Endodermal cell (in vitro differentiated cells): ENCODE data around the gene AMBRA1. TPM values are rescaled to one million over a fixed set of nuclear protein-coding genes. Genes with fewer than 3 reads are reported as not detected.

Source experiments
- DNase-seq: peaks from one replicate; pipeline ENCODE4 v3.0.0-alpha.2; 2017
- H3K27ac ChIP-seq: 2 replicates; pipeline ENCODE4 v1.5.1; 2013; ENCODE audit warnings: mild to moderate bottlenecking, low read depth, low read length, moderate library complexity
- H3K27me3 ChIP-seq: 2 replicates; pipeline ENCODE4 v1.6.1; 2013; ENCODE audit warnings: mild to moderate bottlenecking, low read length, moderate library complexity; ENCODE audit not compliant: insufficient read depth, control insufficient read depth, poor library complexity, severe bottlenecking
- H3K36me3 ChIP-seq: 2 replicates; pipeline ENCODE4 v1.7.0; 2013; ENCODE audit warnings: mild to moderate bottlenecking, low read length, moderate library complexity; ENCODE audit not compliant: control insufficient read depth, insufficient read depth
- H3K4me1 ChIP-seq: one replicate; pipeline ENCODE4 v1.7.0; 2013; ENCODE audit warnings: low read length; ENCODE audit not compliant: control insufficient read depth, insufficient read depth
- H3K4me3 ChIP-seq: 2 replicates; pipeline ENCODE4 v1.5.1; 2013; ENCODE audit warnings: mild to moderate bottlenecking, low read length, moderate library complexity
- H3K9ac ChIP-seq: 2 replicates; pipeline ENCODE4 v1.6.1; 2013; ENCODE audit warnings: mild to moderate bottlenecking, low read length, moderate library complexity; ENCODE audit not compliant: poor library complexity, severe bottlenecking; ENCODE audit errors: extremely low read depth
- H3K9me3 ChIP-seq: 2 replicates; pipeline ENCODE4 v1.6.1; 2013; ENCODE audit warnings: mild to moderate bottlenecking, low read length, moderate library complexity; ENCODE audit not compliant: control insufficient read depth
- H3K27ac Mint-ChIP-seq: 2 replicates; pipeline ENCODE4 v1.8.0; 2020; ENCODE audit warnings: mixed read lengths
- H3K27me3 Mint-ChIP-seq: 2 replicates; pipeline ENCODE4 v1.8.0; 2021; ENCODE audit warnings: mild to moderate bottlenecking, mixed read lengths; ENCODE audit not compliant: insufficient read depth
- H3K36me3 Mint-ChIP-seq: 2 replicates; pipeline ENCODE4 v1.8.0; 2020; ENCODE audit warnings: low read depth, mixed read lengths
- H3K4me1 Mint-ChIP-seq: 2 replicates; pipeline ENCODE4 v1.8.0; 2020; ENCODE audit warnings: mixed read lengths
- H3K4me3 Mint-ChIP-seq: 2 replicates; pipeline ENCODE4 v1.8.0; 2020; ENCODE audit warnings: mild to moderate bottlenecking, moderate library complexity, mixed read lengths
- H3K9me3 Mint-ChIP-seq: 2 replicates; pipeline ENCODE4 v1.8.0; 2020; ENCODE audit warnings: mild to moderate bottlenecking, mixed read lengths
- WGBS, 2 experiments: methylation state at CpG; one replicate each; pipeline versions ENCODE4 v1.1.5 to v1.1.7; 2013; ENCODE audit warnings: missing lambda C conversion rate in 2 of 2, mixed read lengths in 1 of 2; ENCODE audit not compliant: insufficient coverage in 1 of 2, insufficient read length in 1 of 2; 5-methylcytosine and 5-hydroxymethylcytosine counted together
- total RNA-seq, 2 donors: library from RNA; stranded (reverse); fragmentation: NEBNext Ultra II Directional in 1 of 2; extraction: Animal tissue kit (Norgen Biotek cat#: 25700) in 1 of 2; gene quantifications; 2 replicates in 1 of 2; 3 replicates in 1 of 2; pipeline ENCODE4 v1.2.1, GENCODE V29; 2021
- TF ChIP-seq, protein P1 (sequence below): fragments of 200-600 bp; sonication (generic); conservative IDR thresholded peaks from 2 replicates; pipeline ENCODE4 v1.5.0; 2021; ENCODE audit warnings: antibody characterized with exemption, mild to moderate bottlenecking

AMBRA1 gene
- total RNA-seq, 2 donors from 2014 or later: 54.5 to 67.8 TPM

GRCh38 chr11:46553814-46554212 is 40.0 kb downstream of the AMBRA1 start:
- Histone ChIP-seq H3K27ac (no peak overlapping the region), H3K27me3 (no peaks in the 10 kb centered on the region), H3K9me3 (no peaks in the 10 kb centered on the region), H3K36me3 (peaks cover 4% of the 10 kb centered on the region), H3K4me1 (peaks cover 15% of the 10 kb centered on the region), H3K4me3 (peak overlapping the region; percentile 19), H3K9ac (peak overlapping the region; percentile 38)
- H3K4me1 Mint-ChIP-seq: peaks cover 56% of the 10 kb centered on the region
- no peak for DNase-seq
- WGBS, 2 experiments: 71 to 72% methylated on average over 1 of the region's 1 CpG
- H3K27me3 Mint-ChIP-seq: no peaks in the 10 kb centered on the region
- H3K9me3 Mint-ChIP-seq: no peaks in the 10 kb centered on the region
- H3K4me3 Mint-ChIP-seq: peak overlapping the region; percentile 12
- peak overlapping the region; percentile 93 for H3K27ac Mint-ChIP-seq
- TF ChIP-seq, protein P1, sequence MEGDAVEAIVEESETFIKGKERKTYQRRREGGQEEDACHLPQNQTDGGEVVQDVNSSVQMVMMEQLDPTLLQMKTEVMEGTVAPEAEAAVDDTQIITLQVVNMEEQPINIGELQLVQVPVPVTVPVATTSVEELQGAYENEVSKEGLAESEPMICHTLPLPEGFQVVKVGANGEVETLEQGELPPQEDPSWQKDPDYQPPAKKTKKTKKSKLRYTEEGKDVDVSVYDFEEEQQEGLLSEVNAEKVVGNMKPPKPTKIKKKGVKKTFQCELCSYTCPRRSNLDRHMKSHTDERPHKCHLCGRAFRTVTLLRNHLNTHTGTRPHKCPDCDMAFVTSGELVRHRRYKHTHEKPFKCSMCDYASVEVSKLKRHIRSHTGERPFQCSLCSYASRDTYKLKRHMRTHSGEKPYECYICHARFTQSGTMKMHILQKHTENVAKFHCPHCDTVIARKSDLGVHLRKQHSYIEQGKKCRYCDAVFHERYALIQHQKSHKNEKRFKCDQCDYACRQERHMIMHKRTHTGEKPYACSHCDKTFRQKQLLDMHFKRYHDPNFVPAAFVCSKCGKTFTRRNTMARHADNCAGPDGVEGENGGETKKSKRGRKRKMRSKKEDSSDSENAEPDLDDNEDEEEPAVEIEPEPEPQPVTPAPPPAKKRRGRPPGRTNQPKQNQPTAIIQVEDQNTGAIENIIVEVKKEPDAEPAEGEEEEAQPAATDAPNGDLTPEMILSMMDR: no peak
- peaks cover 2% of the 10 kb centered on the region for H3K36me3 Mint-ChIP-seq

DNA sequence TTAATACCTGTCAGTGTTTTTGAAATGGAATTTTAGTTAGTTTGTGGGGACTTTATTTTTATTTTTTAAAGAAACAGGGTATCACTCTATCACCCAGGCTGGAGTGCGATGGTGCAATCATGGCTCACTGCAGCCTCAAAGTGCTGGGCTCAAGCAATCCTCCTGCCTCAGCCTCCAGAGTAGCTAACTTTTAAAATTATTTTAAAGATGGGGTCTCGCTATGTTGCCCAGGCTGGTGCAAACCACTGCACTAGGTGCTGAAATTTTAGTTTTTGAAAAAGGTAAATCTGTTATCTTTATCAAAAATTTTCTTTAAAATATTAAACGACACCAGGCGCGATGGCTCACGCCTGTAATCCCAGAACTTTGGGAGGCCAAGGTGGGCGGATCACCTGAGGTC is 42.6 kb downstream of the AMBRA1 start:
- TF ChIP-seq, protein P1: no peak
- WGBS, 2 experiments: 86 to 97% methylated on average over 1 to 7 of the region's 7 CpGs
- no peak overlapping the region for H3K4me3 ChIP-seq
- H3K27me3 Mint-ChIP-seq: no peaks in the 10 kb centered on the region
- H3K27ac ChIP-seq: no peak overlapping the region
- no peaks in the 10 kb centered on the region for H3K9me3 Mint-ChIP-seq
- no peaks in the 10 kb centered on the region for H3K27me3 ChIP-seq
- DNase-seq: no peak
- peaks cover 18% of the 10 kb centered on the region for H3K36me3 Mint-ChIP-seq
- H3K9ac ChIP-seq: no peak overlapping the region
- H3K9me3 ChIP-seq: no peaks in the 10 kb centered on the region
- peaks cover 10% of the 10 kb centered on the region for H3K4me1 ChIP-seq
- H3K36me3 ChIP-seq: peaks cover 20% of the 10 kb centered on the region
- peaks cover 59% of the 10 kb centered on the region for H3K4me1 Mint-ChIP-seq
- no peak overlapping the region for H3K4me3 Mint-ChIP-seq
- H3K27ac Mint-ChIP-seq: no peak overlapping the region

DNA sequence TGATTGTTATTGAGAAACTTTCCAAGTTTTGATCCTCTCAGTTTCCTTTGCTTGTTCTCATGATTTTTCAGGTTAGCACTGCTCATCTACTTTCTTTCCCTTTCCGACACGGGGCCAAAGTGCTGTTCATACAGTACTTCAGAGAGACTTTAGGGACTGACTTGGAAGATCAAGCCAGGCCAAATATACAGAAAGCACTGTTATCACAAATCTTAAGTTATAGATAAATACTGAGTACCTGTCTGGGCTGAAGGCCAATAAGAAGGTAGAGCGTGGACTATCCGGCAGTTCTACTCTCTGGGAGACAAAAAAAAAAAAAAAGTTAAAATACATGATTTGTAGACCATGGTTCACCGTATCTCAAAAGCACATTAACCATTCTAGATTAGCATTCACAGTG is 46.2 kb downstream of the AMBRA1 start:
- TF ChIP-seq, protein P1: no peak
- no peak for DNase-seq
- H3K27ac ChIP-seq: no peak overlapping the region
- H3K27me3 ChIP-seq: no peaks in the 10 kb centered on the region
- 78 to 93% methylated on average over 4 to 5 of the region's 5 CpGs for WGBS, 2 experiments
- H3K4me1 ChIP-seq: peaks cover 3% of the 10 kb centered on the region
- H3K27ac Mint-ChIP-seq: peak overlapping the region; percentile 52
- H3K4me3 Mint-ChIP-seq: no peak overlapping the region
- peaks cover 53% of the 10 kb centered on the region for H3K36me3 ChIP-seq
- H3K27me3 Mint-ChIP-seq: no peaks in the 10 kb centered on the region
- H3K4me3 ChIP-seq: no peak overlapping the region
- H3K9me3 ChIP-seq: no peaks in the 10 kb centered on the region
- H3K4me1 Mint-ChIP-seq: peaks cover 33% of the 10 kb centered on the region
- H3K9ac ChIP-seq: no peak overlapping the region
- peaks cover 49% of the 10 kb centered on the region for H3K36me3 Mint-ChIP-seq
- H3K9me3 Mint-ChIP-seq: no peaks in the 10 kb centered on the region
